GDM1 (cell line): ENCODE data around the gene RALGPS2.

Source experiments
- DNase-seq: peaks from one replicate; lab custom pipeline; 2025; lab: John Stamatoyannopoulos, UW

The RALGPS2 gene

DNA sequence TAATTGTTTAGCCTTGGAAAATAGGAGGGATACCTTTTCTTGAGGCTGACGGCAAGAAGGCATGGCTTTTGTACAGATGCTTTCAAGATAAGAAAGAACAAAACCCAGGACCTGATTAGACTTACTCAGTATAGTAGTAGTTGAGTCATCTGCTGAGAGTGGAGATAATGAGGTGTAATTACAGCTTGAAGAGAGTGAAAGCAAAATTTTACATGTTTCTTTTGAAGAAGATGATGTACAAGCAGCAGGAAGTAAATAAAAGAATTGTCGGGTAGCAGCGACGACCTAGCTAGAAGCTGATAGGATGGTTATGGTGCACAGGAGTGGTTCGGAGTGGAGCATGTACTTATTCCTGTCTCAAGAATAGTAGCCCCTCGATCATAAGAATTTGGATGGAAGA, 139.3 kb downstream of the RALGPS2 start:
- DNase-seq, result no peak

DNA sequence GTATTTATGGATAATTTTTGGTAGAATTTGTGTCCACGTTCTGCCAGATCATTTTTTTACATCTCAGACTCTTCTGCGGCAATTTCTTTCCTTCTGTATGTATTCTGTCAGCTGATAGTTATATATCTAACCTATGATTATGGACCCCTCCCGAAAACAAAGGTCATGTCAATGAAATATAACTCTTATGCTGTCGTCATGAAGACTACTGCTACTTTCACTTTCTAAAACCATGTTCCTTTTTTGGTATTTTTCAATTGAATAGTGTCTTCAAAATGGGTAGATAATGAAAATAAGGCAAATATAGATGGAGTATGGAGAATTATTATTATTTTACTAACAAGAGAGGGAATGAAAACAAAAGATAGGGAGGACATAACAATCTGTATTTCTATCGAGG, 142.6 kb downstream of the RALGPS2 start:
- DNase-seq, result no peak

DNA sequence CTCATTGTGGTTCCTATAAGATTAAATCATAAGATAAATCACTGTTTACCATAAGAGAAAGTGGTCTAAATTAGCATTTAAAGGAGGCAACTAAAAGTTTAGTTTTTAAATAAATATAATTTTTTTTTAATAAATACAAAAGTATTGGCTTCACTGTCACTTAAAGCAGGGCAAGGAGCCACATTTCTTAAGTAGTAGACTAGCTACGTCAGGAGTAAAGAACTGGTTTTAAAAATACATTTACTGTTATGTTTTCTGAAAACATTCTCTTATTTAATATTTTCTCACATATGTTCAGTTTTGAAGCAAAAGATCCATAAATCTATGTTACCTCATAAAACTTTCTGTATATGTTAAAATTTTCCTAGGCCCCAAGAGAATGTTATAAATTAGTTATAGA, 143.7 kb downstream of the RALGPS2 start:
- DNase-seq, result no peak

DNA sequence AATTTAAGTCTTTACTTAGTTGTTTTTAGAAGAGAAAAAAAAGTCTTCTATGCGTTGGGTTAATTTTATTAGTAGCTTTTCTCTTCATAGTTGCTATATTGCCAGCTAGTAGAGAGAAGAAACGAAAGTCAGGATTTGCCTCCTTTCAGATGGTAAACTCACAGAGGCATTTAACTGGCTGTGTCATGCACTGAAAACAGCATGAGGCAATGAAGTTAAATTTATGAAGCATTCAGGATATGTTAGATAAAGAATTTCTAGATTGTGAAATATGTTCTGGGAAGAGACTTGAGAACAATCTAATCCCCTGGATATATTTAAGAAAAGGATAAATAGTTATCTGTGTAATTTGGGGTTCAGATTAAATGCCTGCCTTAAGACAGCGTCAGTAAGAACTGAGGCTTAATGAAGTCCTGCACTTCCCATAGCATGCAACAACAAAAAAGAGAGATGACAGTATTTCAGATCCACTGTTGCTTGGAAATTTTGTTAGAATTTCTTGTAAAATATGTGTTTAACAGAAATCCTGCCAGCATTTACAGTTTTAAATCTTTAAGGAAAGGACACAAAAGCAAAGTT, 144.2 kb downstream of the RALGPS2 start:
- no peak for DNase-seq

DNA sequence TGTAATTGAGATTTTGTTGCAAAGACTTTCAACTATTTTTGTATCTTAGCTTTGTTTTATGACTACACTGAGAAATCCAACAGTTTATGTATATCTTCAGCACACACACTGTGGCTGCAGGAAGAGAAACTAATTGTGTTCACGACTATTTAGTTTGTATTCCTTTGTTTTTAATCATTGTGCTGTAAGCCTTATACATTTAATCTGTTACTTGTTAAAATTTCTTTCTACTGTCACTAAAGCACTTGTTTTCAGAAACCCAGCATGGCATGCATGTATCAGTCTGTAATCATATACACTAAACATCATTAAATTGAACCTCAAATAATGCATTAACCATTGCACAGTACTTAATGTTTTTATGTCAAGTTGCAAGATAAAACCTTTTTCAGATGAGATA, 145.2 kb downstream of the RALGPS2 start:
- DNase-seq, result no peak

DNA sequence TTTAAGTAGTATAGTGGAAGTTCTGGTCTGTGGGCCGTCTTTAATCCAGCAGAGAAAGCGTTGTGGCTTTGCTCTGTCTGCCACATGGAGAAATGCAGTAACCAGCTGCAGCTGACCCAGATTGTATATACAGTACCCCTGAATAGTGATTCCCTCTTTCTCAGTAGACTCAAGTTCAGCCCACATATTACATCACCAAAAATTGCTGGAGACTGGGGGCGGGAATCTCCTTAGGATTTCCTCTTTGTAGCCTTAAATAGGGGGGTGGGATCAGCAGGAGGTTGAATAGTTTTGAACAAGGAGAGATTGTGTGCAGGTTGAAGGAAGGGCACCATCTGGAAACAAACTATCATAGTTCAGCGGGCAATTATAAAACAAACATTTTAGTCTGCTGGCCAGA, 145.9 kb downstream of the RALGPS2 start, which contains the start of gene ANGPTL1:
Gene ANGPTL1, minus strand, starts transcription at position 134 of the 400 bp plus-strand sequence. CDS start 5,301 bp downstream, outside the sequence.
- no peak for DNase-seq

DNA sequence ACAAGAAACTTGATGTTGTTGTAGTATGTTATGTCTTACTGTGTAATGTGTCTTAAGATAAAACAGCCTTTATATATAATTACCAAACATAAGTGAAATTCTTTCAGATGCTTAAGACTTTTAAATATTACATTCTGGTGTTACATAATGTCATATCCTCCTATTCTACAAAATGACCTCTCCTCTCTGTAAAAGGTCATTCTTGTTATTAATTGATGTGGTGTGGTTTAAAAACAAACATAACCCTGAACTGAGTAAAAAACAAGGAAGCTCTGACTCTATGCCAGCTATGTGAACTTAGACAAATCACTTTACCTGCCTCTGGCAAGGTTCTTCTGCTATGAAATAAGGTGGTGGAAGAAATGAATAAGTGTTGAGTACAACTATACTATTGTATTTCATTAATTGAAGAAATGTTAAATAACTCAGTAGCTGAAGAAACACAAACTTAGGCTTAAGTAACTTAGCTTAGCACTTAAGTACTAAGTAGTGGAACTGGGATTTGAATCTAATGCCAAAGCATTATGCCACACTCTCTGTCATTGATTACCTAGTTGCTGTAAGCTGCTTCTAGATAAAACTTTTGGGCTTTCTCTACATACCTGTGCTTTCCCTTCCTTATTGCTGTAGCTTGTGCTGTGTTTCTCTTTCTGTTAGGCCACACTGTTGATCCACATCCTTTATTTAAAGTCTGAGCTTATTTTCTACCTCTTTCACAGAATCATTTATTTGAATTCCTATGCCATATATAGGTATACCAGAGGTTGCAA, 146.7 kb downstream of the RALGPS2 start:
- DNase-seq, result no peak

DNA sequence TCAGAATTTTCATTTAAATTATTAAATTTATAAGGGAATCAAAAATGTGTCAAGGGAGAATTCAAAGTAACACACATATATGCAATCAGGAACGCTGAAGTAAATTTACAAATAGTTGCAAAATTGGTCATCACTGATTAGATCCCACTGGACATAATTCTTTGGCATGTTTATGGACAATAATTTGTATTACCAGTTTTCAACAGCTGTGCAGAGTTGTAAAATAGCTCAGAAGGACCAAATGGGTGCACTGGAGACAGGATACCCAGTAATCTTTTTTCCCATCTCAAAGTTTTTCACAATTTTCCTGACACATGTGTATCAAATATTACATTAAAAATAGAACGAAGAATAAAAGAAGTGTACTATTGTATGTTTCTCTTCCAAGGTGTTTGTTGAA, 149.9 kb downstream of the RALGPS2 start:
- no peak for DNase-seq

DNA sequence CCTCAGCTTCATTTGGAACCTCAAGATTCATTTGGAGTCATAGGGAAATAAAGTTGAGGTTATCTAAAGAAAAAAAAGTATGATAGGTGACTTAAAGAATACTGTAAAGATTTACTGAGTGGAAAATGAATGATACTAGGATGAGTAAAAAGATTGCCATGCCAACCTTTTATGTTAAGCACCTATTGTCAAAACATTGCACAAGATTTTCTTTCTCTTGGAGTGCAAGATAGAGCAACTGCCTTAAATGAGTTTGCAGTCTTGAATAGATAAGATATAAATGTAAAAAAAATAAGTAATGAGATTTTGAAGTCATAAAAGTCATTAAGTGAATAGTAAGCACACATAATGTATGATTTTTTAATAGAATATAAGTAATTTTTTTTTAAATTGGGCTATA, 150.9 kb downstream of the RALGPS2 start:
- DNase-seq, result no peak

DNA sequence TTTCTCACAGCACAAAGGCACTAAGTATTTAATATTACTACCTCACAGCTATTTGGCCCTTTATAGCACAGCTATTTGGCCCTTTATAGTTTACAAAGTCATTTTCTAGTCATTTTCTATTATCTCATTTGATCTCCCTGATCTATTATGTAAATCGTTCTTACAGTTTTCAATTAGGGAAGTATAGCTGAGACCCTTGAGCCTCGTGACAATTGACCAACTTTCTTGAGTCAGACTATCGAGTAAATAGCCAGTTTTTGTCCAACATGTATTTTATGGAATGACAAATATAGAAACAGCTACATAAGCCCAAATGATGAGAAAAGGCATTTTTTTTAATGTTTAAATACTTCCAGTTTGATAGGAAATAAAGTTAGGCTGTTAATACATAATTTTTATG, 152.9 kb downstream of the RALGPS2 start:
- DNase-seq, result no peak

DNA sequence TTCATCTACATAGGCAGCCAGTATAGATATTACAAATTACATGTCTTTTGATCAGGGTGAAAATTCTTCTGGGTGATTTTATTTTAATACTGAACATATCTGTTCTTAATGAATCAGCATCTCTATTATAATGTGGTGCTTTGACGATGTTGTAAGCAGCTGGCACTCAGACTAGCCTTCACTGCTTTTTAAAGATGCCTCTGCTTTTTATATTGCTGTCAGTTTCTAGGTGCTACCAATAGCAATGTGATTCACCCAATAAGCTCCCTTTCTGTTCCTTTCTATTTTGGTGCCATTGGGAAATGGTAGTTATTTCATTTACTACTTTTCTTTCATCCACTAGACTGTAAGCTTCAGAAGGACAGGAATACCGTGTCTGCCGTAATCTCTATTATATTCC, 156.9 kb downstream of the RALGPS2 start:
- no peak for DNase-seq

DNA sequence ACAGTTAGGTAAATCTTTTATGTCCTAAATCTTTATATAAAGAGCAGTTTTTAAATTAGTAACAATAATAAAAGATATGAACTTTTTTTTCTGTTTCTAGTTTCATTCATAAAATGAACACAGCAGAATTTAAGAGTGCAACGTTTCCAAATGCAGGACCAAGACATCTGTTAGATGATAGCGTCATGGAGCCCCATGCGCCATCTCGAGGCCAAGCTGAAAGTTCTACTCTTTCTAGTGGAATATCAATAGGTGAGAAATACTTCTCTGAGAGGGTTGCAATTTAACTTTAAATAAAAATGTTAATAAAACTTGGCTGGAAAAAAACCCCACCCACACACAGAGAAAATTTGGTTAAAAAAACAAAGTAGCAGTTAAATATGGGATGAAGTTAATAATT, 160.8 kb downstream of the RALGPS2 start:
- no peak for DNase-seq

DNA sequence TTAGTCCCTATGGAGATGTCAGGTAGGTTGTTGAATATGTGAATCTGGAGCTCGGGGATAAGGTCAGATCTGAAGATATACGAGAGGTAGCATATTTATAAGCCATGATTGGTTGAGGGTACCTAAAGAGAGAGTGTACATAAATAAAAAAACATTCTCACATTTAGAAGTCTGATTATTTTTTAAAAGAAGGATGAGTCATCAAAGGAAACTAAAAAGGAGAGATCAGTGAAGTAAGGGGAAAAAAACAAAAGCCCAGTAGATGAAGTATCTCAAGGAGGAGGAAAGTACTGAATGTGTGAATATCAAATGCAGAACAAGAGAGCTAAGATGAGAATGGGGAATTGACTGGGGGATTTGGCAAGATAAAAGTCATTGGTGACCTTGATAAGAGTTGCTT, 161.5 kb downstream of the RALGPS2 start:
- DNase-seq, result no peak

DNA sequence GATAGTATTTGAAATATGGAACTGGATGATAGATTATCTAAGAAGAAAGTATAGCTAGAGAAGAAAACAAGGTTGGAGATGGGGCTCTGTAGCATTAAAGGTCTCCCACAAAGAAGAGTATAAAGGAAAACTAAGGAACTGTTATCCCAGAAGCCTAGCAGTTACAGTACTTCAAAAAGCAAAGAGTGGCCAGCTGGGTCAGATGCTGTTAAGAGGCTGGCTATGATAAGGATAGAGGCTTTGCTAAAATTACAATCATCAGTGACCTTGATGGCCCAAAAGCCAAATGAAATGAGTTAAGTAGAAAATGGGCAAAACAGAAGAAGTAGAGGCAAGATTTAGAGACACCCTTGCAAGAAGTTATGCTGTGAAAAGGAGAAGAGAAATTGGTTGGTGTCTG, 170.9 kb downstream of the RALGPS2 start:
- DNase-seq, result no peak

DNA sequence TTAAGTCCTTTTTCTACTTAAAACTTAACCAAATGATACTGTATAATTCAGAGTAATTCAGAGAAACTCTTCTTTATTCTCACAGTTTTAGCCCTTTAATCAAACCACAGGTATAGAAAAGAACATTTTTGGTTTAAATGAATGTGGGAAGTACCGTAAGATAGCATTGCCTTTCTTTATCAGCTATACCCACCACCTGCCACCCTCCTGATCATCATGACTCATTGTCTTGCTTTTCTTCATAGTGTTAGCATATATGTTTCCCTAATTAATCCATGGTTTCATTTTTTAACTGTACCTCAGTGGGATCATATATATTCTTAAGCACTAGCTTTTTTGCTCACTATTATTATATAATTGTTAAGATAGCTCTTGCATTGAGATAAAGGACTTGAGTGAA, 173.4 kb downstream of the RALGPS2 start:
- DNase-seq, result no peak

DNA sequence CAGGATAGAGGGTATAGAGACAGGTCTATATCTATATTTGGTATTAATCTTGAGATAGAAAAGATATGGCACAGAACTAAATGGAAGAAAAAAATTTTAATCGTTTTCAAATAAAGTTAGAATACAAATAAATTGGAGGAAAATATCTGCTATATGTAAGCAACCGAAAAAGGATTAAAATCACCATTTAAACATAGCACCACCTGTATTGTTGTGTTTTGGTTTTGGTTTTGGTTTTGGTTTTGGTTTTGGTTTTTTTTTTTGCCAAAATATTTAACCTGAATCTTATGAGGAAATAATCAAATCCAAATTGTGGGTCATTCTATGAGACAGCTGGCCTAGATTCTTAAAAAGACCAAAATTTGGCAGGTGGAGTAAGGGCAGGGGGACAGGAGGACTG, 174.4 kb downstream of the RALGPS2 start:
- no peak for DNase-seq

DNA sequence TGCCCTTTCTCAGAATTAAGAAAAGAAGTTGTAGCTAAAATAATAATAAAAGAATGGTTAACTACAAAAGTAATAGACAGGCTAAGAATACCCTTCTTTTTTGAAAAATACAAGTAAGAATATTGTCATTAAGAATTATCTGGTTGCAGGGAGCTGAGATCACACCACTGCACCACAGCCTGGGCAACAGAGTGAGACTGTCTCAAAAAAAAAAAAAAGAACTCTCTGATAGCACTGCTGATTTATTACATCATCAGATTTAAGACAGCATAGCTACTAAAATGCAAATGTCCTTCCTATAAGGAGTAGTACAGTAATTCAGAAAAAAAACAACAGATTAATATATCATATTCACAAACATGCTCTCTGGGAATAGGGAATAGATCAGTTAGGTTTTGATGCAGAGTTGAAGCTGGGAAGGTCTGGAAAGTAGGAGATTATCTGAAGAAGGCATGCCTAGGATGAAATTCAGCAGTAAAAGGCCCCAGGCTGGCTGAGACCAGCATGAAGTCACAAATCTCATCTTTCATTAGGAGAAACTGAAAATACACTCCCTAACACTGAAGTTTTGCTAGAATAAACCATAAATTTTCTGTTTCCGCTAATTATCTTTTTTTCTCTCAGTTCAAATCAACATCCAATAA, 176.6 kb downstream of the RALGPS2 start:
- no peak for DNase-seq

DNA sequence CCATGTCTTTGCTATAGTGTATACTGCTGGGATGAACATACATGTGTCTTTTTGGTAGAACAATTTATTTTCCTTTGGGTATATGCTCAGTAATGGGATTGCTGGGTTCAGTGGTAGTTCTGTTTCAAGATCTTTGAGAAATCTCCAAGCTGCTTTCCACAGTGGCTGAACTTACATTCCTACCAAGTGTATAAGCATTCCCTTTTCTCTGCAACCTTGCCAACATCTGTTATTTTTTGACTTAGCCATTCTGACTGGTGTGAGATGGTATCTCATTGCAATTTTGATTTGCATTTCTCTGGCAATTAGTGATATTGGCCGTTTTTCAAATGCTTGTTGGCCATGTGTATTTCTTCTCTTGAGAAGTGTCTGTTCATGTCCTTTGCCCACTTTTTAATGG, 183.3 kb downstream of the RALGPS2 start:
- DNase-seq, result no peak

DNA sequence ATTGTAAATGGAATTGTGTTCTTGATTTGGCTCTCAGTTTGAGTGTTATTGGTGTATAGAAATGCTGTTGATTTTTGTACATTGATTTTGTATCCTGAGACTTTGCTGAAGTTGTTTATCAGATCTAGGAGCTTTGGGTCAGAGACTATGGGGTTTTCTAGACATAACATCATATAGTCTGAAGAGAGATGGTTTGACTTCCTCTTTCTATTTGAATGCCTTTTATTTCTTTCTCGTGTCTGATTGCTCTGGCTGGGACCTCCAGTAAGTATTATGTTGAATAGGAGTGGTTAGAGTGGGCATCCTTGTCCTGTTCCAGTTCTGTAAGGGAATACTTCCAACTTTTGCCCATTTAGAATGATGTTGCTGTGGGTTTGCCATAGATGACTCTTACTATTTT, 185.0 kb downstream of the RALGPS2 start:
- no peak for DNase-seq

DNA sequence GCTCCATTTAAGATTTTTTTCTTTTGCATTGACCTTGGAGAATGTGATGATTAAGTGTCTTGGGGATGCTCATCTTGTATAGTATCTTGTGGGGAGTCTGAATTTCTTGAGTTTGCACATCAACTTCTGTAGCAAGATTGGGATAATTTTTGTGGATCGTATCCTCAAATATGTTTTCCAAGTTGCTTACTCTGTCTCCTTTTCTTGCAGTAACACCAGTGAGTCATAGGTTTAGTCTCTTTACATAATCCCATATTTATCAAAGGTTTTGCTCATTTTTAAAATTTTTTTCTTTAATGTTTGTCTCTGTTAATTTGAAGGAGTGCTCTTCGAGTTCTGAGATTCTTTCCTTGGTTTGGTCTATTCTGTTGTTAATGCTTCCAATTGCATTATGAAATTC, 187.6 kb downstream of the RALGPS2 start:
- no peak for DNase-seq

DNA sequence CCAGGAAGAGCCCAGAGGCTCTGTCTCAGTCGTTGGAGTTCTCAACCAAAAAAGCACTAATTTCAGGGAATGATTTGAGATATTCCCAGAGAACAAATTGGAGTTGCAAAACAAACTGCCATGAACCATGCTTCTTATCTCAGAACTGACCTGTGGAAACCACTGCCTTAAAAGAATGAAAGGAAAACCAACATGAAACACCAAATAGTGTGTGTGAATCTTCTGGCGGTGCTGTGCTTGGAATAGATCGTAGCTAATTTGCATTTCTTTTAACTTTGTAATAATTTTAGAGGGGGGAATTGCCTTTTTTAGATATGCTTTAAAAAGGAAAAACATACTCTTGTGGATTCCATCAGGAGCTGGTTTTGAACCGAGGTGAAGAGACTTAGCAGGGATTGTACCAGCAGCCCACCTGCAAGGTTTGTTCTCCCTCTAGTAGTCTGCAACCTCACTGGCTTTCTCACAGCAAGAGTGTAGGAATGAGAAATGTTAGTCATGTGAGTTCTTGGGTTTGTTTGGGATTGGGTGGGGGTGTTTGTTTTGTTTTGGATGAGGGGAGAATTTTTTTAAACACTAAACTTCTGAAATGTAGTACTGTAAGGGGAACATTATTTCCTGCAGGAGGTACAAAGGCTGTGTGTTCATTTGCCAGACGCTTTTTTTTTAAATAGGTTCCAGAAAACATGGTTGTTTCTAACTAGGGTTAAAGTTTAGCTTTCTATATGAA, 191.6 kb downstream of the RALGPS2 start:
- DNase-seq, result no peak

DNA sequence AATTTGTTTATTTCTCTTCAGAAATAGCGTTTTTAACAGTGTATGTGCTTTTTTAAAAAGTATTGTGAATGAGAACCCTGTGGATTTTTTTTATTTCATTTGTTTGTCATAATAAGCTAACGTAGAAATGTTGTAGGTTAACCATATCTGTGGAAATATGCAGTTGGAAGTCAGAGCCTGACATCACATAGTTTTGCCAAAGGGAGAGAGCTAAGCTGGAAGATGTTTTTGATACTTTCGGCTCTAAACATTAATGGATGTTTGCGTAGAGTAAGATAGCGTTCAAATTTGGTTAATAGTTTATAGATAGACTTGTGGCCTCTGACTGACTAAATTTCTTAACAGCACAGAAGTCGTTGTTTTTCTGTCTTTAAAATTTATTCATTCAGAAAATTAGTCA, 193.3 kb downstream of the RALGPS2 start:
- DNase-seq, result no peak

DNA sequence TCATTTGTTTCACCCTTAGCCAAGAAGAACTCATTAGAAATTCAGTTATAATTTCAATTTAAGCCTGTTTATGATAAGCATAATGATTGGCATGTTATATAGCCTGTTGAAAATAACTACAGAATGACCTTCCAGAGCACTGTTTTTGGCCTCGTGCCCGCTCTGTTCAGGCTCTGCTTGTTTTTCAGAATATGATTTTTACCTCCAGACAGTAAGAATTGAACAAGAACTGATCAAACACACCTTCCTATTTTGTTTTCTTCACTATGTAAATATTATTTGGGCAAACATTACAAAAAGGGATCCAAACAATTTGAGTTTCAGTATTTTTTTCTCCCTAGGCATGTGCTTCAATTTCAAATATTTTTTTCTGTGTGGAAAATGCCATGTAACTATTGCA, 193.9 kb downstream of the RALGPS2 start:
- no peak for DNase-seq
